ENCODE measurements around the gene AFAP1L1.

Gene AFAP1L1

DNA sequence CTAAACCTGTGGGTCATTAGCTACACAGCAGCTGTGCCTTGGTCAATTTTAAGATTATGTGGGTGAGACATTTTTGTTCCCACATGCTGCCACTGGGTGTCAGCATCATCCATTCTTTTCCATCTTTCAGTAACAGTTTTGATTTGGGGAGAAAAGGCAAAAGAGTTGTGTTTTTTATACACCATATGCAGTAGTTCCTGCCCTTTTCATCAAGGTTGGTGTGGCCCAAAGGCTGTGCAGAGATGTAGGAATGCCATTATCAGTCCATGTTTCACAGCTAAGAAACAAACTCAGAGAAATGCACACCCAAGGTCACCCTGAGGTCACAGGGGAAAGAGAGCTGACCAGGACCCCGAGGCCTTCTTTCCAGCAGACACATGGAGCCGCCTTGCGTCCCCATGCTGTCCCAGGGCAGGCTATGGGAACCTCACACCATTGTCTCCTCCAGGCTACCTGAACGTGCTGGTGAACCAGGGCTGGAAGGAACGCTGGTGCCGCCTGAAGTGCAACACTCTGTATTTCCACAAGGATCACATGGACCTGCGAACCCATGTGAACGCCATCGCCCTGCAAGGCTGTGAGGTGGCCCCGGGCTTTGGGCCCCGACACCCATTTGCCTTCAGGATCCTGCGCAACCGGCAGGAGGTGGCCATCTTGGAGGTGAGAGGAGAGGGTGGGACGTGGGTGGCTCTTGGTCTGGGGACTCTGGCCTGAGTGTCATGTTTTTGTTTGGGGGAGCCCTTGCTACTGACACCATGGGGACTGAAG is 45.8 kb downstream of the AFAP1L1 start:
- no peak for DNase-seq

DNA sequence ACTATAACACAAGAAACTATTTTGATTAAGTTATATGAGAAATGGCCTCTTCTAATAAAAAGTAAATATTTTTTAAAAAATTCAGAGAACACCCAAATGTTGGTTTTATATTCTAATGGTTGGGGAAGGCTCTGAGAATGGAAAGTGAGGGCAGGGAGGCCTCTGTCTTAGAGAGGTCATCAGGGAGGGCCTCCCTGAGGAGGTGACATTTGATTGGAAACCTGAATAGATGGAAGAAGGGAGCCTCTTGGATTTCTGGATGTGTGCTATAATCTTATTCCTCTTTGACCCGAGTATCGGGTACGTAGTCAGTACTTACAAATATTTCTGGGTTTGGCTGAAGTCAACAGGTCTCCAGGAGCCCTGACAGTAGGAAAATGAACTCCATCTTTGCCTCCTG is 47.5 kb downstream of the AFAP1L1 start:
- no peak for DNase-seq

DNA sequence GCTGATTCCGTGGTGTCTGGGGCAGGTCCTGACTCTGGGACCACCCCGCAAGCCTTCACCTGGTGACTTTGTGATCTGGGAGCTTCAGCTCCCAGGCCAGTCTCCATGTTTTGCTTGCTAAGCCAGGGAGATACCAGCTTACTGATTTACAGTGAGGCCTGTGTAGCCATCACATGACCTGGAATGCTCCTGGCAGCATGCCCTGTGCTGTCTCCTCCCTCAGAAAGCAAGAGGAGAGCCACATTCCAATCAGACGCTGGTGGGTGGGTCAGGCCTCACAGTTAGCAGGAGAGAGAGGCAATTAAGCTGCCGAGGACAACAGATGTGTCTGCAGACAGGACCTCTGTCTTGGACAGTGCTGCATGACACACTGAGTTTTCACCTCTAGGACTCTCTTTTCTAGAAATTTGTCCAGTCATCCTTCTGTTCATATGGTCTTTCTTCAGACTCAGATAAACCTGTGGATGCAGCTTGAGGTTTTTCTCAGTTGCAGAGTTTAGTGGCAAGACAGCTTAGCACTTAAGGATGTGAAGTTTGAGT is 49.2 kb downstream of the AFAP1L1 start:
- peak; percentile 63 for DNase-seq

DNA sequence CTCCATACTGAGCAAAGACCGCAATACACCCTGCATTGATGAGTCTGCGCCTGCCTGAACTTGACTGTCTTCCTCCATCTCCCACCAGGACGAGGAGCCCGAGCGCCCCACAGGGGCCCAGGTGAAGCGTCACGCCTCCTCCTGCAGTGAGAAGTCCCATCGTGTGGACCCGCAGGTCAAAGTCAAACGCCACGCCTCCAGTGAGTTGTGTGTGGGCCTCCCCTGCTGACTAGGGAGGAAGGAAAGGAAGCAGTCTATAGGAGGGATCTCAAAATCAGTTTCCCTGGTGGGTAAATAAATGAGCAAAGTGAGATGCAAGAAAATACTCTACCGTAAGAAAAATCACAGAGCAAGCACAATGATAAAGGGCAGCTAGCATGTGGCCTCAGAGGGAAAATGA is 50.9 kb downstream of the AFAP1L1 start:
- no peak for DNase-seq

GRCh38 chr5:149323210-149323609 is 51.6 kb downstream of the AFAP1L1 start:
- no peak for DNase-seq

DNA sequence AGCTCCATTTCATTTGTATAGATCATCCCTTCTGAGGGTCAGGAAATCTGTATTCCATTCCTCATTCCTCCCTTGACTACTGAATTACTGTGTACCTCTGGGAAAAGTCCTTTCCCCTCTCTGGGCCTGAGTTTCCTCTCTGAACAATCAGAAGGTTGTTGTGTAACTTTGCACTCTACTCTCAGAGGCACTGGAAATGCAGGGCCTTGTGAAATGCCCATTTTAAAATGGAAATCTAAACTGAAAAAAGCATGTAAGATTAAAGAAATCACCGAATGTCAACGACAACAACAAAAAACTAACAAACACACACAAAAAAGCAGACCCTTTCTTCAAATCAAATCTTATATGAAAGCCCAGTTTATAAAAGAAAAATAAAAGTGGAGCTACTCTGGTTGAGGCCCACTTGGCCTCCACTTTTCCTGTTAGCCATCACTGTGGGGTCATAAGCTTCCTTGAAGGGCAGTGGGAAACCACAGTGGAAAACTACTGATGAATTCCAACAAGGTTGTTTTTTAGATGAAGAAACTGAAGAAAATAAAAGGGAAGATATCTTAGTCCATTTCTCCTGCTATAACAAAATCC is 52.1 kb downstream of the AFAP1L1 start:
- DNase-seq, result no peak

GRCh38 chr5:149324641-149325040 is 53.0 kb downstream of the AFAP1L1 start:
- no peak for DNase-seq

- DNase-seq, result no peak
Measured at GRCh38 chr5:149325166-149325735, 53.6 kb downstream of the AFAP1L1 start.

DNA sequence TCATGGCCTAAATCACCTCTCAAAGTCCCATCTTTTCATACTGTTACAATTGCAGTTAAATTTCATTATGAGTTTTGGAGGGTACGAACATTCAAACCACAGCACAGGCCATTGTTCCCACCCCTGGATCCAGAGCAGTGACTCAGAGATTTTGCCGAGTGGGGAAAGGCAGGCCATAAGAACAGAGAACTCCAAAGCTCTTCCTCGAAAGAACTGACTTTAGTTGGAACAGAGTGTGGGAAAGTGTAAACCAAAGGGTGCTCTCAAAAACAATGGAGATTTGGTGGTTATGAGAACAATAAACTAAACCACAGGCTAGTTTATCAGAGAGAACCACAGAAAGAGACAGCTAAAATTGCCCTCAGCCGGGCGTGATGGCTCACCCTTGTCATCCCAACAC is 54.2 kb downstream of the AFAP1L1 start:
- no peak for DNase-seq

DNA sequence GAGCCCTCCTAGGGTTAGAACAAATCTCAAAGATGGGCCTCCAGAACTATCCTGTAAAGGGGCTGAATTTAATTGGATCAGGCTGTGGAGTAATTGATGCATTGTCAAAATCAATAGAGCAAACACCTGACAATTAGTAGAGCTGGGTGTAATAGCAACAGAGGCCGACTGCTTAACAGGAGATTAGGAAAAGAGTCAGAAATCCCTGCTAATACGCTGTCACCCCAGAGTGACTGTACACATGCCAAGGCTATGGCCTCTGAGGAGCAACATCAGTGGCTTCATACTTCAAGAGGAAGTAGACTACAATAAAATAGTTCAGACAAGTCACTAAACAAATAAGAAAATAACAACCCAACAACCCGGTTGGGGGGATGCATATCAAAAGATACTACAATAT is 55.0 kb downstream of the AFAP1L1 start:
- DNase-seq, result no peak

DNA sequence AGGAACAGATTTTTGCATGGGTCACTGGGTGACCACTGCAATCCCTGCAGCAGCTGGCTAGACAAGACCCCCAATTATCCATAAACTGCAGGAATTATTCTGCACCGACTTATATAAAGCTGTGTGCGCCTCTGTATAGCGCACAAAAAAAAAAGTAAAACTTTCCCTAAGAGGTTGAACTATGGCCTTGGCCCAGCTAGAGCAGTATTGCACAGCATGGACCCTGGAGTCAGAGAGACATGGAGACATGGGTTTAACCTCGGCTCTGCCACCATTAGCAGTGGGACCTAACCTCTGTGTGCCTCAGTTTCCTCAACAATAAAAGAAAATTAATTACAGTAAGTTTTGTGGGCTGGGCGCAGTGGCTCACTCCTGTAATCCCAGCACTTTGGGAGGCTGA is 56.5 kb downstream of the AFAP1L1 start:
- no peak for DNase-seq

- no peak for DNase-seq
Measured at GRCh38 chr5:149333711-149334443, 62.2 kb downstream of the AFAP1L1 start.

DNA sequence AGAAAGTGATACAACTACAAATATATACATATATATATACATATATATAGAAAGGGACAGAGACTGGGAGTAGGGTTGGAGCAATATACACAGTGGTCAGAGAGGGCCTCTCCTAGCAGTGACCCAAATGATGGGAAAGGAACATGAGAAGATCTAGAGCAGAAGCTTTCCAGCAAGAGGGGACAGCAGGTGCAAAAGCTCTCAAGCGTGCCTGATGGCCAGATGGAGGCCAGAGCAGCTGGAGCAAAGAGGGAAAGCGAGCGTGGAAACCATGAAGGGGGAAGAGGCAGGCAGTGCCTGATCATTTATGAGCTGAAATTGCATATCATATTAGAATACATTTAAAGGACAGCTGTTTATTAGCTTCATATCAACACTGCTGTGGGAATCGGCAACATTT is 66.1 kb downstream of the AFAP1L1 start:
- peak; percentile 63 for DNase-seq

DNA sequence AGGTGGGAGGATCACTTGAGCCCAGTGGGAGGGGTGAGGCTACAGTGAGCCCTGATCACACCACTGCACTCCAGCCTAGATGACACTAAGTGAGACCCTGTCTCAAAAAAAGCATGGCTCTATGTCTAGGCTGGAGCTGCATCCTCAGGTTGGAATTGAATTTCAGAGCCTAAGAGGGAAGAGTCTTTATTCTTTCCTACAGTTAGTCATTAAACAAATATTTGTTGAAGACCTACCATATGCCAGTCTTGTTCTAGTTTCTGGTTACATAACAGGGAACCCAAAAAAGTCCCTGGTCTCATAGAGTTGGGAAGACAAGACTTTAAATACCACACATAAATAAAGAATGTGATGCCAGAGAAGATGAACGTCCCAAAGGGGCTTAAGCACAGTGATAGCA is 66.7 kb downstream of the AFAP1L1 start:
- no peak for DNase-seq

GRCh38 chr5:149340920-149341319 is 69.3 kb downstream of the AFAP1L1 start:
- DNase-seq, result no peak

- no peak for DNase-seq
Measured at GRCh38 chr5:149341876-149342275, 70.2 kb downstream of the AFAP1L1 start.

DNA sequence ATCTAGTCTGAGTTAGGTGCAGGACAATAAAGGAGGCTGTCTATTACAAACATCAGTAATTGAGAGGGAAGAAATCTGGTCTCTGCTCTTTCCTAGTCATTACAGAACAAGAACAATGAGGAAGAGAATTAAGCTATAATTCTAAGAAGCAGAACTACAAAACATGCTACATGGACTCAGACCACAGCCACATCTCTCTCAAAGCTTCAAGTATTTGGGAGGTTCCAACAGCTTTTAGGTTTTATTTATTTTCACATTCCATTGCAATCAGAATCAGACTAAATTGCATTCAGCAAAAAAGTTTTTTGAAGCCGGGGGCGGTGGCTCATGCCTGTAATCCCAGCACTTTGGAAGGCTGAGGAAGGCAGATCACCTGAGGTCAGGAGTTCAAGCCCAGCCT is 72.5 kb downstream of the AFAP1L1 start:
- no peak for DNase-seq

DNA sequence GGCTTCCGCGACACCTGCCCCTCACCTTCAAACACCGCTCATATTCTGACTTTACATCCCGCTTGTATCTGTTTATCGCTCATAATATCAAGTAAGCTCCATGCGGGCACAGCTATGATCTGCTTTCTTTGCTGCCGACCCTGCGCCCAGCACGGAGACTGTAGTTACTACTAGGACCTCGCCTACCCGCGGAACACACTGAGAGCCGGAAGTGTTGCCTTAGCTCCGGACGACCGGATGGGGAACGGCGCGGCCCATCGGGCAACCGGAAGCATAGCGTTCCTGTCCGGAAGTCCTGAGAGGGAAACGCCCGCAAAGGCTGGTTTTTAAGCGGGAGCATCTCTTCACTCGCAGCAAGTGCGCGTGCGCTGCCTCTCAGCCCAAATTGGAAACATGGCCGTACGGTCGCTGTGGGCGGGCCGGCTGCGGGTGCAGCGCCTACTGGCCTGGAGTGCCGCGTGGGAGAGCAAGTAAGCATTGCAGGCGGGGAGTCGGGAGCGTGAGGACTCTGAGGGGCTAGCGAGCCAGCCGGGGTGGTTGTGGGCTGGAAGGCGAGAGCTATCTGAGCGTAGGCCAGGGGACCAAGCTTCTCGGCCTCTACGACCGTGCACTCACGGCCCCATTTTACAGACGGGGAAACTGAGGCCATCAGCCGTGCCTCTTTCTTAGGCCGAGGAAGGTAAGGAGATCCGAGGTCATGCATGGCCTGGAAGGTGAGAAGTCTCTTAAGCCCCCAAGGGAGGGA is 73.7 kb downstream of the AFAP1L1 start, which contains the start of gene GRPEL2:
TSS of gene GRPEL2 (plus strand) at position 353 of the 745 bp plus-strand sequence. CDS start at position 394, 41 bp downstream.
- peak; percentile 93 for DNase-seq

DNA sequence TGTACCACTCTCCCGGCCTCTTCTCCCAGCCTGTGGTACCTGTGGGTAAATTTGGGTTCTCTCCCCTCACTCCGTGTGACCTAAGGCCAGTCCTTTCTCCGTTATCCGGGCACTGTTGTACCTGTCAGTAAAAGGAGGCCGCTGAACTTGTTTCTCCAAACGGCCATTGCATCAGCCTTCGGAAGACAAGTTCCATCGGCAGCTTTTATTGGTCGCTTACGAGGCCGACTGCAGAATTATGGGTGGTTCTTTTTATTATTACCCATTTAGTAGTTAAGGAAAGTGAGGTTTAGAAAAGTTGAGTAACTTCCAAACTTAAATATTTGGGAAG is 74.2 kb downstream of the AFAP1L1 start:
- DNase-seq, result no peak

GRCh38 chr5:149348518-149348917 is 76.9 kb downstream of the AFAP1L1 start:
- DNase-seq, result no peak

DNA sequence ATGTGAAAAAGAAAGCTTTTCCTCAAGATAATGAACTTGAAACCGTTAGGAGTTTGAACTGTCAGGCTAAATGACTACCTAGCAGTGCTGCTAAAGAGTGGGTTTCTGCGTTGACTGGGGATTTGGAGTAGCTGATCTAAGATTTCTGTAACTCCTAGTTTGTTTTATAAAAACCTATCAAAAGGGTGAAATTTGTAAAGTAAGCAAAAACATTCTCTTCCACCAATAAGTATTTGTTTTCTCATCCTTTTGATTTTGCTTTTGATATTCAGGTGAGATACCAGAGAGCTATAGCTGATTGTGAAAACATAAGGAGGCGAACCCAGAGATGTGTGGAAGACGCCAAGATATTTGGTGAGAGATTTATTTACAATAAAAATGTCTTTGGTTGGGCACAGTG is 77.7 kb downstream of the AFAP1L1 start:
- no peak for DNase-seq

GRCh38 chr5:149352169-149352568 is 80.5 kb downstream of the AFAP1L1 start:
- no peak for DNase-seq

- no peak for DNase-seq
Measured at GRCh38 chr5:149353911-149354310, 82.3 kb downstream of the AFAP1L1 start.

All from NCI-H1092 (cell line).